ENCODE results near the gene PVR. TPM values are rescaled to one million over a fixed set of nuclear protein-coding genes. Genes with fewer than 3 reads are reported as not detected.
"Not testable (repeated sequence)": the region's sequence is repeated elsewhere in the genome, so short reads cannot be mapped to it uniquely, and the experiment has no call there.

Gene PVR
- polyA plus RNA-seq, 1 of the 3 experiments (the other 2 are of a cell fraction): 90.8 TPM

GRCh38 chr19:44709434-44710266, 65.9 kb downstream of the PVR start:
- H3K79me2 ChIP-seq (ENCODE audit: insufficient read depth); H3K9me3 ChIP-seq; H4K20me1 ChIP-seq (ENCODE audit: insufficient read depth); H3K9ac ChIP-seq; H3K27me3 ChIP-seq (ENCODE audit: insufficient read depth); H3K4me3 ChIP-seq (ENCODE audit: low read depth in 2 of 2, low read length in 1 of 2); H3K4me2 ChIP-seq; H2AFZ ChIP-seq (ENCODE audit: low read depth); H3K36me3 ChIP-seq (replicated peaks in 1 of 2; ENCODE audit: control insufficient read depth in 1 of 2, insufficient read depth in 2 of 2, low read length in 1 of 2); H3K9me2 ChIP-seq; H3K4me1 ChIP-seq (ENCODE audit: control insufficient read depth in 1 of 2, insufficient read depth in 2 of 2, low read depth in 1 of 2, low read length in 1 of 2); DNase-seq; H3K27ac ChIP-seq (ENCODE audit: low read depth in 2 of 2, low read length in 1 of 2): not testable (repeated sequence)
- WGBS (ENCODE audit: low lambda C conversion rate): 50% methylated on average over 3 of the region's 4 CpGs
- CTCF ChIA-PET: interaction anchor here (0.7 to 3.7 kb wide), 7 partner anchors 14 to 75 kb away, joined by 3 to 20 read pairs (median 5); no protein-coding TSS in a partner anchor
- POLR2A ChIA-PET: interaction anchor here (0.6 kb wide), 1 partner anchor 119 kb away, joined by 3 read pairs; no protein-coding TSS in a partner anchor
- peaks cover 12% of the 10 kb centered on the region for H3F3A ChIP-seq (replicated peaks; ENCODE audit: insufficient read depth)

- DNase-seq: no peak
- H3K79me2 ChIP-seq (ENCODE audit: insufficient read depth): no peaks in the 10 kb centered on the region
- no peaks in the 10 kb centered on the region for H4K20me1 ChIP-seq (ENCODE audit: insufficient read depth)
- H3K27ac ChIP-seq (ENCODE audit: low read depth in 2 of 2, low read length in 1 of 2): no peak overlapping the region
- POLR2A ChIA-PET: no interaction called here
- no peaks in the 10 kb centered on the region for H3K4me1 ChIP-seq (ENCODE audit: control insufficient read depth in 1 of 2, insufficient read depth in 2 of 2, low read depth in 1 of 2, low read length in 1 of 2)
- WGBS (ENCODE audit: low lambda C conversion rate): 76% methylated on average over 10 of the region's 14 CpGs
- H3K4me2 ChIP-seq: no peak overlapping the region
- no peak overlapping the region for H3K9ac ChIP-seq
- no peaks in the 10 kb centered on the region for H3K27me3 ChIP-seq (ENCODE audit: insufficient read depth)
- no peaks in the 10 kb centered on the region for H3K36me3 ChIP-seq (replicated peaks in 1 of 2; ENCODE audit: control insufficient read depth in 1 of 2, insufficient read depth in 2 of 2, low read length in 1 of 2)
- H3F3A ChIP-seq (replicated peaks; ENCODE audit: insufficient read depth): peaks cover 5% of the 10 kb centered on the region
- H3K4me3 ChIP-seq (ENCODE audit: low read depth in 2 of 2, low read length in 1 of 2): no peak overlapping the region
- H3K9me2 ChIP-seq: no peaks in the 10 kb centered on the region
- TF ChIP-seq PBX3 (IDR thresholded peaks at IDR 0.05) (no peak), NFIC (IDR thresholded peaks at IDR 0.05; ENCODE audit: borderline replicate concordance) (no peak), GABPA (IDR thresholded peaks at IDR 0.05; ENCODE audit: low read depth) (no peak), POLR2AphosphoS5 (IDR thresholded peaks at IDR 0.05; ENCODE audit: low read depth, low read length) (no peak), EZH2phosphoT487 (IDR thresholded peaks at IDR 0.05; ENCODE audit: borderline replicate concordance, low read depth) (no peak), USF2 (IDR thresholded peaks at IDR 0.05; ENCODE audit: borderline replicate concordance, low read depth, low read length) (no peak), TCF12 (IDR thresholded peaks at IDR 0.05) (no peak), FOXM1 (IDR thresholded peaks at IDR 0.05; ENCODE audit: low read depth) (no peak), GATA2 (CRISPR knock-in tag; IDR thresholded peaks at IDR 0.05) (no peak), ELF1 (IDR thresholded peaks at IDR 0.05) (no peak), ZBTB33 (IDR thresholded peaks at IDR 0.05; ENCODE audit: borderline replicate concordance, low read depth) (no peak), NRF1 (IDR thresholded peaks at IDR 0.05; ENCODE audit: low read depth, low read length) (no peak), MXI1 (IDR thresholded peaks at IDR 0.05; ENCODE audit: low read depth, low read length) (no peak), FOXJ3 (CRISPR knock-in tag; IDR thresholded peaks at IDR 0.05) (no peak), RCOR1 (IDR thresholded peaks at IDR 0.05; ENCODE audit: low read length) (no peak), MAX (IDR thresholded peaks at IDR 0.05; ENCODE audit: low read depth) (no peak), RAD21 (IDR thresholded peaks at IDR 0.05; ENCODE audit: low read length) (no peak), RXRA (IDR thresholded peaks at IDR 0.05; ENCODE audit: borderline replicate concordance, low read depth) (no peak), RFX5 (IDR thresholded peaks at IDR 0.05; ENCODE audit: low read length) (no peak), REST (IDR thresholded peaks at IDR 0.05; ENCODE audit: low read depth, low read length) (no peak)
- no peaks in the 10 kb centered on the region for H3K9me3 ChIP-seq
- H2AFZ ChIP-seq (ENCODE audit: low read depth): no peak overlapping the region
- CTCF ChIA-PET: interaction anchor here (0.8 to 1.2 kb wide), 4 partner anchors 13 to 60 kb away, joined by 3 to 5 read pairs (median 4); no protein-coding TSS in a partner anchor
These were observed 66.8 kb downstream of the PVR start for GRCh38 chr19:44710483-44710882.

All from SK-N-SH (cell line).